CD4-positive, alpha-beta T cell treated with Interleukin-1 beta for 1 hour (primary cell): ENCODE measurements around the gene SERBP1.
"Not testable (repeated sequence)": the region's sequence is repeated elsewhere in the genome, so short reads cannot be mapped to it uniquely, and the experiment has no call there.

Experiments
- DNase-seq, 2 donors: peaks; one replicate each; pipeline ENCODE4 v3.0.0-alpha.2; 2020 to 2022

Gene SERBP1

GRCh38 chr1:67430358-67431155 lies at the start of gene SERBP1:
Gene SERBP1, minus strand, starts transcription at chr1:67430402. Its CDS starts 102 bp downstream, at chr1:67430300.
- peak; percentile 96 for DNase-seq

- no peak for DNase-seq
Observed at GRCh38 chr1:67479146-67479891, 49.1 kb upstream of the SERBP1 start.

GRCh38 chr1:67476906-67477305 lies 46.7 kb upstream of the SERBP1 start:
- DNase-seq: no peak

GRCh38 chr1:67476006-67476482 lies 45.8 kb upstream of the SERBP1 start:
- no peak for DNase-seq

- no peak for DNase-seq
Observed at GRCh38 chr1:67472056-67472455, 41.9 kb upstream of the SERBP1 start.

- DNase-seq: no peak
Observed at GRCh38 chr1:67469431-67469830, 39.2 kb upstream of the SERBP1 start.

GRCh38 chr1:67468066-67468718 lies 38.0 kb upstream of the SERBP1 start:
- DNase-seq: no peak

GRCh38 chr1:67465375-67465774 lies 35.2 kb upstream of the SERBP1 start:
- DNase-seq: no peak

GRCh38 chr1:67464746-67465145 lies 34.5 kb upstream of the SERBP1 start:
- no peak for DNase-seq

- DNase-seq: no peak
Observed at GRCh38 chr1:67464058-67464457, 33.9 kb upstream of the SERBP1 start.

- DNase-seq: no peak
Observed at GRCh38 chr1:67463298-67463955, 33.2 kb upstream of the SERBP1 start.

- no peak for DNase-seq
Observed at GRCh38 chr1:67460676-67461500, 30.7 kb upstream of the SERBP1 start.

GRCh38 chr1:67459068-67459467 lies 28.9 kb upstream of the SERBP1 start:
- DNase-seq: no peak

- DNase-seq: no peak
Observed at GRCh38 chr1:67458663-67459062, 28.5 kb upstream of the SERBP1 start.

- no peak for DNase-seq
Observed at GRCh38 chr1:67457247-67457646, 27.0 kb upstream of the SERBP1 start.

GRCh38 chr1:67451815-67452214 lies 21.6 kb upstream of the SERBP1 start:
- DNase-seq: no peak

- no peak for DNase-seq
Observed at GRCh38 chr1:67451356-67451755, 21.2 kb upstream of the SERBP1 start.

GRCh38 chr1:67446893-67447292 lies 16.7 kb upstream of the SERBP1 start:
- no peak for DNase-seq

GRCh38 chr1:67446014-67446413 lies 15.8 kb upstream of the SERBP1 start:
- DNase-seq: not testable (repeated sequence)

GRCh38 chr1:67441739-67442281 lies 11.6 kb upstream of the SERBP1 start:
- DNase-seq: no peak

GRCh38 chr1:67441183-67441582 lies 11.0 kb upstream of the SERBP1 start:
- no peak for DNase-seq

GRCh38 chr1:67440339-67440738 lies 10.1 kb upstream of the SERBP1 start:
- DNase-seq: no peak
